PC-3 (cell line): ENCODE data around the gene SOST.

Source experiments
- EZH2 ChIP-seq: fragments of 300-600 bp; sonication (generic); IDR thresholded peaks from one replicate; pipeline ENCODE4 v1.6.1; 2017; ENCODE audit warnings: antibody characterized with exemption, mild to moderate bottlenecking, low read length; ENCODE audit not compliant: unreplicated experiment
- EZH2phosphoT487 ChIP-seq: fragments of 300-600 bp; sonication (generic); IDR thresholded peaks from 2 replicates; pipeline ENCODE4 v1.6.1; 2018; ENCODE audit warnings: mild to moderate bottlenecking, antibody characterized with exemption, low read length, borderline replicate concordance
- TF ChIP-seq, protein P1 (sequence below): fragments of 300-600 bp; sonication (generic); conservative IDR thresholded peaks from 2 replicates; pipeline ENCODE4 v1.5.1; 2017; ENCODE audit warnings: antibody characterized with exemption, low read depth, mild to moderate bottlenecking, low read length

- TF ChIP-seq, protein P1, sequence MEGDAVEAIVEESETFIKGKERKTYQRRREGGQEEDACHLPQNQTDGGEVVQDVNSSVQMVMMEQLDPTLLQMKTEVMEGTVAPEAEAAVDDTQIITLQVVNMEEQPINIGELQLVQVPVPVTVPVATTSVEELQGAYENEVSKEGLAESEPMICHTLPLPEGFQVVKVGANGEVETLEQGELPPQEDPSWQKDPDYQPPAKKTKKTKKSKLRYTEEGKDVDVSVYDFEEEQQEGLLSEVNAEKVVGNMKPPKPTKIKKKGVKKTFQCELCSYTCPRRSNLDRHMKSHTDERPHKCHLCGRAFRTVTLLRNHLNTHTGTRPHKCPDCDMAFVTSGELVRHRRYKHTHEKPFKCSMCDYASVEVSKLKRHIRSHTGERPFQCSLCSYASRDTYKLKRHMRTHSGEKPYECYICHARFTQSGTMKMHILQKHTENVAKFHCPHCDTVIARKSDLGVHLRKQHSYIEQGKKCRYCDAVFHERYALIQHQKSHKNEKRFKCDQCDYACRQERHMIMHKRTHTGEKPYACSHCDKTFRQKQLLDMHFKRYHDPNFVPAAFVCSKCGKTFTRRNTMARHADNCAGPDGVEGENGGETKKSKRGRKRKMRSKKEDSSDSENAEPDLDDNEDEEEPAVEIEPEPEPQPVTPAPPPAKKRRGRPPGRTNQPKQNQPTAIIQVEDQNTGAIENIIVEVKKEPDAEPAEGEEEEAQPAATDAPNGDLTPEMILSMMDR = no peak
- no peak for TF ChIP-seq EZH2
- no peak for TF ChIP-seq EZH2phosphoT487
Observed at GRCh38 chr17:43733956-43734355, 24.6 kb downstream of the SOST start.
